Neural cell (in vitro differentiated cells): ENCODE results near the gene IFIT1B.

Experiments
- CTCF ChIP-seq: fragments of 450-650 bp; IDR thresholded peaks from 2 replicates; pipeline ENCODE4 v1.5.1; 2014; ENCODE audit warnings: antibody characterized with exemption, mild to moderate bottlenecking, moderate library complexity; ENCODE audit not compliant: poor library complexity, severe bottlenecking
- EP300 ChIP-seq: fragments of 450-650 bp; conservative IDR thresholded peaks from 2 replicates; pipeline ENCODE4 v1.6.1; 2014; ENCODE audit warnings: antibody characterized with exemption, mild to moderate bottlenecking, moderate library complexity; ENCODE audit not compliant: poor library complexity, severe bottlenecking
- EZH2 ChIP-seq: fragments of 200-600, 300-800 bp; shearing (Covaris generic), sonication (generic); IDR thresholded peaks from 2 replicates; pipeline ENCODE4 v1.6.1; 2014; ENCODE audit warnings: antibody characterized with exemption, low read length, borderline replicate concordance, mild to moderate bottlenecking; ENCODE audit not compliant: insufficient read depth, poor library complexity, severe bottlenecking
- MXI1 ChIP-seq: fragments of 450-650 bp; conservative IDR thresholded peaks from 2 replicates; pipeline ENCODE4 v1.6.1; 2014; ENCODE audit warnings: antibody characterized with exemption, mild to moderate bottlenecking; ENCODE audit not compliant: poor library complexity, severe bottlenecking
- POLR2AphosphoS5 ChIP-seq: IDR thresholded peaks from 2 replicates; pipeline ENCODE4 v1.6.1; 2012
- REST ChIP-seq: IDR thresholded peaks from 2 replicates; pipeline ENCODE4 v1.6.1; 2012; ENCODE audit warnings: borderline replicate concordance
- SMC3 ChIP-seq: fragments of 450-650 bp; conservative IDR thresholded peaks from 2 replicates; pipeline ENCODE4 v1.6.1; 2014; ENCODE audit warnings: antibody characterized with exemption, mild to moderate bottlenecking, moderate library complexity; ENCODE audit not compliant: poor library complexity
- TAF1 ChIP-seq: IDR thresholded peaks from 2 replicates; pipeline ENCODE4 v1.6.1; 2012; ENCODE audit warnings: low read depth

- TF ChIP-seq CTCF (no peak), POLR2AphosphoS5 (no peak), REST (no peak), TAF1 (no peak), EZH2 (no peak), EP300 (no peak), SMC3 (no peak), MXI1 (no peak)
These were observed 10.3 kb upstream of the IFIT1B start for GRCh38 chr10:89367529-89367928.
